ENCODE results near the gene RAB30.

GRCh38 chr11:83079820-83080219, 8.1 kb upstream of the RAB30 start:
- no peak for TF ChIP-seq ZNF274 (IDR thresholded peaks at IDR 0.05; ENCODE audit: low read depth, low read length)
- TF ChIP-seq SUZ12 (IDR thresholded peaks at IDR 0.05; ENCODE audit: extremely low read depth, insufficient read depth, insufficient read length) = no peak
- no peak for TF ChIP-seq YY1 (IDR thresholded peaks at IDR 0.05; ENCODE audit: insufficient read depth, insufficient read length)

Data from NT2/D1 (cell line).